C4-2B (cell line): ENCODE results near the gene ZNF3.

Experiments used
- H3K27ac ChIP-seq: fragments of 450-650 bp; 2 replicates; pipeline ENCODE4 v1.5.1; 2017
- CTCF ChIP-seq: fragments of 450-650 bp; conservative IDR thresholded peaks from 2 replicates; pipeline ENCODE4 v1.5.1; 2017; ENCODE audit warnings: mild to moderate bottlenecking
- ZFX ChIP-seq: fragments of 450-650 bp; IDR thresholded peaks from 2 replicates; pipeline ENCODE4 v1.6.1; 2017

The ZNF3 gene

GRCh38 chr7:100100420-100101015, 19.0 kb upstream of the ZNF3 start:
- H3K27ac ChIP-seq, result peak overlapping the region; percentile 97
- no peak for TF ChIP-seq CTCF
- TF ChIP-seq ZFX, result peak; percentile 65; the same call in 1 of the 2 replicates

- H3K27ac ChIP-seq, result peak overlapping the region; percentile 97
- TF ChIP-seq ZFX (no peak), CTCF (no peak)
These were observed 17.9 kb upstream of the ZNF3 start for GRCh38 chr7:100099452-100099851.

GRCh38 chr7:100098913-100099312, 17.4 kb upstream of the ZNF3 start:
- H3K27ac ChIP-seq, result no peak overlapping the region
- no peak for TF ChIP-seq ZFX
- no peak for TF ChIP-seq CTCF

- no peak for TF ChIP-seq ZFX
- no peak for TF ChIP-seq CTCF
- no peak overlapping the region for H3K27ac ChIP-seq
These were observed 14.2 kb upstream of the ZNF3 start for GRCh38 chr7:100095704-100096103.

- TF ChIP-seq ZFX, result no peak
- no peak for TF ChIP-seq CTCF
- no peak overlapping the region for H3K27ac ChIP-seq
These were observed 13.8 kb upstream of the ZNF3 start for GRCh38 chr7:100095289-100095688.

GRCh38 chr7:100093925-100094486, 12.5 kb upstream of the ZNF3 start:
- TF ChIP-seq CTCF (no peak), ZFX (no peak)
- H3K27ac ChIP-seq, result no peak overlapping the region

- no peak for TF ChIP-seq ZFX
- H3K27ac ChIP-seq, result no peak overlapping the region
These were observed 12.0 kb upstream of the ZNF3 start for GRCh38 chr7:100093498-100093897.

GRCh38 chr7:100093054-100093453, 11.5 kb upstream of the ZNF3 start:
- TF ChIP-seq ZFX (no peak), CTCF (no peak)
- H3K27ac ChIP-seq, result no peak overlapping the region
